ENCODE data around the gene C5orf15. TPM values are rescaled to one million over a fixed set of nuclear protein-coding genes. Genes with fewer than 3 reads are reported as not detected.

Gene C5orf15
- total RNA-seq, 1 experiment from 2014 or later, result 73.4 TPM

- no peak for DNase-seq (ENCODE audit: low read depth)
These were observed 44.1 kb downstream of the C5orf15 start for GRCh38 chr5:133924221-133924920.

DNA sequence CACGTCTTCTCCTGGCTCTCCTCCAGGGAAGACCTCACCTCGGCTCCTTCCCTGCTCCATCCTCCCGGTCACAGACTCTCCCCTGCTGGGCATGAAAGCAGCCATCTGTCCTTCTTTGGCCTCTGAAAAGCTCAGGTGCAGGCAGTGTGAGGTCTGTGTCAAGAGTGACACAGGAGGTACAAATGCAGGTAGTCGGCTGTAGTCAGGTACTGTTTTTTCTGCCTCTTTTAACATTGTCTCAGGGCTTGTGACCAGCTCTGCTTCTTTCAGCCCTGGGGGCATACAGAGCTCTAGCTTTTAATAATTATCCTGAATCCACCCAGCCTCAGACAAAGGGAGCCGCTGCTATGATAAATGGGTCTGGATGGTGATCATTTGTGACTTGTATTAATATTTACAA lies 46.4 kb downstream of the C5orf15 start:
- no peak for DNase-seq (ENCODE audit: low read depth)

DNA sequence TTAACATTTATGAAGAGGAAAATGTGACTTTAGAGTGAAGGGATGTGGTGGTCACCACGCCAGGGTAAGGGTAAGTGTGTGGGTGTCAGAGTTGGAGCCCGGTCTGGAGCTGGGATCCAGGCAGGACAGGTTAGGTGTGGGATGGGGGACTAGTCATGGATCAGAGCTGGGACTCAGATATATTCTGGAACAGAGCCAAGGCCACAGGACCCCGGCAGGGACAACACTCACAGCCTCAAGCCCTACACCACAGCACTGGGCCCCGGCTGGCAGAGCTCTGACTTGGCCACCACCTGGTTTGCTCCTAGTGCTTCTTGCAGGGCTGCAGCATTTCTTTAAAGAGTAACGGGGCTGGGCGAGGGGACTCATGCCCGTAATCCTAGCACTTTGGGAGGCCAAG lies 47.4 kb downstream of the C5orf15 start:
- no peak for DNase-seq (ENCODE audit: low read depth)

GRCh38 chr5:133919148-133920136 lies 49.0 kb downstream of the C5orf15 start:
- DNase-seq (ENCODE audit: low read depth), result no peak

DNA sequence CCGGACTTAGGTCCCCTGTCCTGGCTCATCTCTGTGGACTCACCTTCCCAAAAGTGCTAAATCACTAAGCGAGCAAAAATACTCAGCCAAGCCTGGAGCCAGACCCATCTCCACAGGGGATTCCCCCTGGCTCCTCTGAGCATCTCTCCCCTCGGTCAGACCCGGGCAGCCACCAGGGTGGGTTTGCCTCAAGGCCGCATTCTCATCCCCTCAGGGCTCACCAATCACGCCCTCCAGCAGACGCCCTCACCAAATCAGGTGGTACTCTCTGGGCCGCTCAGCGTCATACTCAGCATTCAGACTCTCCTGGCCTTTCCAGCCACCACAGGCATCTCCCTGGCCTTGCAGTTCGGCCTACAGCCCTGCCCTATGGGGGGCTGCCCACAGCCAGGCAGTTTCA lies 49.7 kb downstream of the C5orf15 start:
- DNase-seq (ENCODE audit: low read depth), result no peak

GRCh38 chr5:133918316-133918715 lies 50.1 kb downstream of the C5orf15 start:
- no peak for DNase-seq (ENCODE audit: low read depth)

DNA sequence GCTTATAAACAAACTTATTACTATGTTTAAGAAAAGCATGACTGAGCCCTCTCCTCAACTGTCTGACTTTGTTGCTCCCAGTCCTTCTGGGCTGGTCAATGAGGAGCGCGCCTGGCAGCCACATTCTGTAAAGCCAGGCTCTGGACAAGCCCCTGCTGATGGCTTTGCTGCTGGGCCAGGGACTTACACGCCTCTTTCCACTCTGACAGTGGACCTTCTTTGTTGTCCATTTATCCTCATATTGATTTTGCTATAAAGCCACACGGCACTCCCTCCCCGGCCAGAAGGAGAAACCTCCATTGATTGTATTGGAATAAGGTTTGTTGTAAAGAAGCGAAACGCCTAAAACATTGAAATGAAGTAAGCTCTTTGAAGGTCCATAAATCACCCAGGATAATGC lies 50.6 kb downstream of the C5orf15 start:
- no peak for DNase-seq (ENCODE audit: low read depth)

DNA sequence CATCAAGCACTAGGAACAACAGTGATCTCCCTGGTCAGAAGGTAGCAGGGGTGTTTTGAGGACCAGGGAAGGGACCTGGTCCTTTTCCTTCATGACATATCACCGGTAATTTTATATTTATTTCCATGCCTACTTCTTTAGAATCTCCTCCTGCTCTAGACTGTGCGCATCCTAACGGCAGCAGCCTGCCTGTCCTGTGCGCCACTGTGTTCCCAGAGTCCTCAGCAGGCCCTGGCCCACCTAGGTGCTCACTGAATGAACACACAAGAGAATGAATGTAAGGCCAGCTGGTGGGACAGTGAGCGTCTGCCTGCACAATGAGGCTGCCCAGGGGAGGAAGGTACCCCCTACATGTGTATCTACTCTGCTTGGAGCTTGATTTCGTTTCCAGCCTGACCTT lies 51.5 kb downstream of the C5orf15 start:
- no peak for DNase-seq (ENCODE audit: low read depth)

DNA sequence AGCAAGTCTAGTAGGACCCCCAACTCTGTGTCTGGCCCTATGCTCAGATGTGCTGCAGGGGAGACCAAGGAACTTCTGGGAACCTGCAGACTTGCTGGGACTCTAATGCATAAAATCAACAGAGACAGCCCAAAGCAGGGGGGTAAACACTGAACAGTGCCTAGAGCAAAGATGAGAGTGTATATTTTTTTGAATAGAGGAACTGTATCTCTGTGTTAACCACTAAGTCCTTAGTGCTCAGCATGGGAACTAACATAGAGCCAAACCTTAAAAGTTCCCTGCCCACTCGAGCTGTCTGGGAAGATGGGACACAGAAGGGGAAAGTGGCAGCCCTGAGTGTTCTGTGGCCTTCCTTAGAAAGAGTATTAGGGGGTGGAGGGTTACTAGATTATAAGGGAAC lies 51.9 kb downstream of the C5orf15 start:
- DNase-seq (ENCODE audit: low read depth), result no peak

- DNase-seq (ENCODE audit: low read depth), result no peak
These were observed 54.0 kb downstream of the C5orf15 start for GRCh38 chr5:133914434-133914833.

DNA sequence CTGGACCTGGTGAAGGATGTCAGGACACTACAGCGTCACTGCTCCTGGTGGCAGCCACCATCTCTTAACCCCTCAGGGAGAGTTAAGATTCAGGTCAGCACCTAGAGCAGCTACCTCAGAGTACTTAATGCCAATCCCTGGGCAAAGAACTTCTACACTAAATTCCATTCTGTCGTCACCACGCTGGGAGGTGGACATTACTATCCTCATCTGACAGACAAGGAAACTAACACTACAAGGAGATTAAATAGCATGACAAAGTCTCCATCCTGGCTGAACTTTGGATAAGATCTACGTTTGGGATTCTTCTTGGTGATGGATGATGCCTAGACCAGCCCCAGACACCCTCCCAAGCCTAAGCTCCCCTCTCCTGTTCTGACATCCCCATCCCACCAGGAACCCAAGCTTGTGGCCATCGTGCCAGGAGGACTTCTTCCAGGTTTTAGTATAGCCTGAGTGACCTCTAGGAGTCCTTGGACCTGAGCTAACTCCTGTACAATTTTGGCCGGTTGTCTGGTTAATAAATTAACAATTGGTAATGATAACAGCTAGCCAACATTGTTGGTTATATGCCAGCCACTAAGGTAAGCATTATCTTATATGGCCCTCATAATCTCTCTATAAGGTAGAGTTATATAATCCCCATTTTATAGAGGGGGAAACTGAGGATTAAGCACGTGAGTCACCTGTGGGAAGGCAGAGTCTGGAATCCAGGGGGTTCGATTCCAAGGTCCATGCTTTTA lies 54.8 kb downstream of the C5orf15 start:
- DNase-seq (ENCODE audit: low read depth), result no peak

DNA sequence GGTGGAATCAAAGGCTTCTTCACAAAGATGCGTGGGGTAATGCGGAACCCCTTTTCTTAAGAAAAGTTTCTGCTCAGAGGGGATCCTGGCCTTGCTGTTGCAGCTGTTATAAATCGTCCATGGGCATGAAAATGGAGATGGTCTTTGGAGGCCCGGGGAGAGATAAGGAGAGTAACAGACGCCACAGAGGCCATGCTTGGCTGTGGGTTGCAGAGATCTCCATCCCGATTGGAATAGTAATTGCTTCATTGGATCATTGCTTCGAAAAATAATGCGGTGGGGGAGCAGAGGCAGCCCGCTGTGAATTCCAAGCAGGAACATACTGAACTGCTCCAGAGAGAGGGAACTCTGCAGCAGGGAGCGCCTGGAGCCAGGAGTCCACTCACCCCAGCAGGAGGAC lies 55.5 kb downstream of the C5orf15 start:
- no peak for DNase-seq (ENCODE audit: low read depth)

DNA sequence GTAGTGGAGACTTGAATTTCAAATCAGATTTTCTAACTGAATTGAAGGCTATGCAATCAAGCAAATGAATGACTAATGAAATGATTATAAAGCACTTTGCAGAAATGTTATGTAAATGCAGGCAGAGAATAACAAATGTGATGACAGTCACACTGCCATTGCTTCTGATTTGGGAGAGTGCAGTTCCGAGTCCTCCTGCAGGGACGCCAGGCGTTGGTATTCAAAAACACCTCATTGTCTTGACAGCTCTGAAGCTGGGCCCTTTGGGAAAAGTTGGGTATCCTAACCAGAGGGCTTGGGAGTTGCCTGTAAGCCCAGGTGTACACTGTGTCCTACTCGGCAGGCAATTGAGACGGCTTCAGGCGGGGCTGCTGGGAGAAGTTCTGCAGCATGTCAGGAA lies 57.9 kb downstream of the C5orf15 start:
- DNase-seq (ENCODE audit: low read depth), result no peak

GRCh38 chr5:133909603-133910002 lies 58.8 kb downstream of the C5orf15 start:
- no peak for DNase-seq (ENCODE audit: low read depth)

DNA sequence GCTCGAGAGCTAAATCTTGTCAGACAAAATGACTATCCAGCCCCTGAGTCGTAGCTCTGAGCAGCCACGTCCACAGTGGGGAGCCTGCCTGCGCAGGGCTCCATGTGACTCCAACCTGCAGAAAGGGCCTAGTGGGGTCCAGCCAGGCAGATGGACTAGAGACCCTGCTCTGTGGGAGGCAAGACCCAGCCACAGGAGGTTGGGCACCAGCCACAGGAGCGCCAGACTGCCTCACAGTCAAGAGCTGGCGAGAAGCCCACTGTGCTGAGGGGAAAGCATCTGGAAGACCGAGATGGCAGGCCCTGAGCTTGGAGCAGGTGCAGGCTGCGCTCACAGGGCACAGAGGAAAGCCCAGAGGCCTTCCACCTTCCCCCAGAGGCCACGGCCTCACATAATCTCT lies 61.4 kb downstream of the C5orf15 start:
- DNase-seq (ENCODE audit: low read depth), result no peak

- DNase-seq (ENCODE audit: low read depth), result no peak
These were observed 62.1 kb downstream of the C5orf15 start for GRCh38 chr5:133906303-133906702.

Other genes starting within 250 kb of the C5orf15 start
- gene VDAC1, start 36.4 kb upstream of the C5orf15 start, total RNA-seq (2014; rRNA removed), result 461 and 479 TPM in 2 replicates
- gene TCF7, start 146.1 kb upstream of the C5orf15 start, total RNA-seq (2014; rRNA removed), result 0.19 and 0.40 TPM in 2 replicates
- 358 and 428 TPM in 2 replicates for gene SKP1, start 208.3 kb upstream of the C5orf15 start, total RNA-seq (2014; rRNA removed)